GM23248 (cell line): ENCODE data around the gene AK8. TPM values are rescaled to one million over a fixed set of nuclear protein-coding genes. Genes with fewer than 3 reads are reported as not detected.

ENCODE experiments used
- DNase-seq: peaks from one replicate; pipeline ENCODE4 v3.0.0-alpha.2; 2015
- H2AFZ ChIP-seq: fragments of 200-600 bp; sonication (generic); 2 replicates; pipeline ENCODE4 v1.6.1; 2016; ENCODE audit warnings: antibody characterized with exemption
- H3F3A ChIP-seq: fragments of 200-600 bp; sonication (generic); 2 replicates; pipeline ENCODE4 v1.6.1; 2016; ENCODE audit warnings: mild to moderate bottlenecking, antibody characterized with exemption, mixed run types; ENCODE audit not compliant: insufficient read depth
- H3K27ac ChIP-seq: fragments of 200-600 bp; sonication (generic); 2 replicates; pipeline ENCODE4 v1.5.1; 2016; ENCODE audit warnings: mild to moderate bottlenecking
- H3K27me3 ChIP-seq: fragments of 200-600 bp; sonication (generic); replicated peaks from 2 replicates; pipeline ENCODE4 v1.6.1; 2016; ENCODE audit warnings: mild to moderate bottlenecking; ENCODE audit not compliant: insufficient read depth
- H3K36me3 ChIP-seq: fragments of 200-600 bp; sonication (generic); 2 replicates; pipeline ENCODE4 v1.6.1; 2016; ENCODE audit warnings: low read depth, mild to moderate bottlenecking
- H3K4me1 ChIP-seq: fragments of 200-600 bp; sonication (generic); 2 replicates; pipeline ENCODE4 v1.6.1; 2016; ENCODE audit warnings: mild to moderate bottlenecking; ENCODE audit not compliant: insufficient read depth
- H3K4me2 ChIP-seq: fragments of 200-600 bp; sonication (generic); one replicate; pipeline ENCODE4 v1.6.1; 2016; ENCODE audit warnings: mild to moderate bottlenecking; ENCODE audit not compliant: unreplicated experiment
- H3K4me3 ChIP-seq: fragments of 200-600 bp; sonication (generic); 2 replicates; pipeline ENCODE4 v1.5.1; 2016; ENCODE audit warnings: mild to moderate bottlenecking
- H3K79me2 ChIP-seq: fragments of 200-600 bp; sonication (generic); 2 replicates; pipeline ENCODE4 v1.6.1; 2016; ENCODE audit warnings: mild to moderate bottlenecking; ENCODE audit not compliant: insufficient read depth
- H3K9ac ChIP-seq: fragments of 200-600 bp; sonication (generic); 2 replicates; pipeline ENCODE4 v1.6.1; 2016; ENCODE audit warnings: mild to moderate bottlenecking
- H3K9me2 ChIP-seq: fragments of 200-600 bp; sonication (generic); 2 replicates; pipeline ENCODE4 v1.6.1; 2016; ENCODE audit warnings: mixed run types, mild to moderate bottlenecking, moderate library complexity; ENCODE audit not compliant: insufficient read depth
- H3K9me3 ChIP-seq: fragments of 200-600 bp; sonication (generic); one replicate; pipeline ENCODE4 v1.6.1; 2017; ENCODE audit warnings: low read depth
- H4K20me1 ChIP-seq: fragments of 200-600 bp; sonication (generic); 2 replicates; pipeline ENCODE4 v1.6.0; 2016; ENCODE audit not compliant: insufficient read depth
- EZH2 ChIP-seq: fragments of 200-600 bp; sonication (generic); IDR thresholded peaks from 2 replicates; pipeline ENCODE4 v1.6.1; 2018; ENCODE audit warnings: antibody characterized with exemption, mild to moderate bottlenecking; ENCODE audit not compliant: insufficient read depth, poor library complexity, severe bottlenecking
- EZH2phosphoT487 ChIP-seq: fragments of 200-600 bp; sonication (generic); IDR thresholded peaks from 2 replicates; pipeline ENCODE4 v1.6.1; 2018; ENCODE audit warnings: antibody characterized with exemption, moderate library complexity, mild to moderate bottlenecking, low read depth; ENCODE audit not compliant: insufficient read depth
- WGBS, 2 experiments: methylation state at CpG; one replicate each; pipeline ENCODE4 v1.1.6; 2015 to 2017; ENCODE audit warnings: low lambda C conversion rate in 2 of 2, low coverage in 1 of 2; ENCODE audit errors: missing lambda C conversion rate in 2 of 2; 5-methylcytosine and 5-hydroxymethylcytosine counted together
- in situ Hi-C: fragments of 300-500 bp; cut with MboI; formaldehyde crosslinking; loops from 2 replicates; pipeline ENCODE4 v1.15.0; 2020
- polyA plus RNA-seq: library from polyadenylated mRNA; unstranded; fragments of >200 nt; fragmentation: Nextera tagmentation; extraction: Ambion mirVana; gene quantifications from 2 replicates; pipeline ENCODE4 v1.2.1, GENCODE V29; 2016
- total RNA-seq: library from RNA; depleted of rRNA; stranded (reverse); fragments of >200 nt; shearing (Covaris generic); gene quantifications from 2 replicates; pipeline ENCODE4 v1.2.3, GENCODE V29; 2014

AK8 gene
- total and polyA plus RNA-seq, 2 experiments from 2014 or later: 0.32 to 0.89 TPM

DNA sequence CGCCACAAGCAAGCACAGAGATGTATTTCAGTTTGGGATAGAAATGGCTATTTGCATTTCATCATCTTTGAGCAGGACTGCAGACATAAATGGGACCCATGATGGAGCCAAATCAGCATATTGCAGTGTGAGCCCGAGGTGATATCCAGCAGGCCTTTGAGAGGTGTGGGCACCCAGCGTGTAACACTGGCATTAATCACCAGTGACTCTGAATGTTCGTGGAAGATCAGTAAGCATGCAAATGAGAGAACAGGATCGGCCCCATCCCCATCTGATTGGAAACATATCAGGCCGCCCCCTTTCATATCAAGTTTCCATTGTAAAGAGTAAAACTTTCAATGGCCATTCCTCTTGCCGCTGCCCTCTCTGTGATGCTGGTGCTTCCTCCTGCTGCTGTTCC, 123.8 kb downstream of the AK8 start:
- no peaks in the 10 kb centered on the region for H4K20me1 ChIP-seq
- TF ChIP-seq EZH2: no peak
- no peak overlapping the region for H3K27ac ChIP-seq
- H3K9ac ChIP-seq: no peak overlapping the region
- H3K9me3 ChIP-seq: no peaks in the 10 kb centered on the region
- peaks cover 28% of the 10 kb centered on the region for H3K27me3 ChIP-seq
- no peaks in the 10 kb centered on the region for H3K9me2 ChIP-seq
- no peaks in the 10 kb centered on the region for H3K36me3 ChIP-seq
- DNase-seq: no peak
- no peak overlapping the region for H3K4me2 ChIP-seq
- in situ Hi-C loops: no loop called here
- WGBS, 2 experiments: 63 to 79% methylated on average over 7 of the region's 7 CpGs
- no peaks in the 10 kb centered on the region for H3K4me1 ChIP-seq
- H3F3A ChIP-seq: no peaks in the 10 kb centered on the region
- H3K79me2 ChIP-seq: no peaks in the 10 kb centered on the region
- no peak overlapping the region for H3K4me3 ChIP-seq
- no peak overlapping the region for H2AFZ ChIP-seq

DNA sequence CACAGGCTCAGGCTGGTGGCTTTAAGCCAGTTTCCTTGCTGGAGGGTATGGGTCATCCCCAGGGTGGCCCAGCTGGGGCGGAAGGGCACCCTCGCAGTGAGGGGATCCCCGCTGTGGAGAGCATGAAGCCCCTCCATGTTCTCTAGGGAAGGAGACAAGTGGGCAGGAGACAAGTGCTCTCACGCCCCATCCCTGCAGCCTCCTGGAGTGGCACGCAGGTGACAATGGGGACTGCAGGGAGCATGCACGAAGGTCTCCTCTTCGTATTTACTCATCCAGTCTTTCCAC, 124.5 kb downstream of the AK8 start:
- H3K4me2 ChIP-seq: no peak overlapping the region
- H3K36me3 ChIP-seq: no peaks in the 10 kb centered on the region
- no peaks in the 10 kb centered on the region for H4K20me1 ChIP-seq
- no peak for DNase-seq
- no peak overlapping the region for H3K27ac ChIP-seq
- no peaks in the 10 kb centered on the region for H3K4me1 ChIP-seq
- H2AFZ ChIP-seq: no peak overlapping the region
- no peaks in the 10 kb centered on the region for H3K9me2 ChIP-seq
- TF ChIP-seq EZH2: no peak
- no peak for TF ChIP-seq EZH2phosphoT487
- H3K9ac ChIP-seq: no peak overlapping the region
- peaks cover 24% of the 10 kb centered on the region for H3K27me3 ChIP-seq
- no peak overlapping the region for H3K4me3 ChIP-seq
- H3F3A ChIP-seq: no peaks in the 10 kb centered on the region
- no peaks in the 10 kb centered on the region for H3K79me2 ChIP-seq
- in situ Hi-C loops: no loop called here
- no peaks in the 10 kb centered on the region for H3K9me3 ChIP-seq
- 73 to 77% methylated on average over 7 of the region's 7 CpGs for WGBS, 2 experiments

GRCh38 chr9:132752877-132753592, 125.0 kb downstream of the AK8 start:
- Histone ChIP-seq H3F3A (no peaks in the 10 kb centered on the region), H3K4me3 (no peak overlapping the region), H3K36me3 (no peaks in the 10 kb centered on the region), H3K27me3 (peaks cover 24% of the 10 kb centered on the region), H3K9me2 (no peaks in the 10 kb centered on the region), H3K9me3 (no peaks in the 10 kb centered on the region), H3K4me2 (no peak overlapping the region), H2AFZ (no peak overlapping the region), H3K79me2 (no peaks in the 10 kb centered on the region), H3K27ac (no peak overlapping the region), H4K20me1 (no peaks in the 10 kb centered on the region), H3K4me1 (no peaks in the 10 kb centered on the region), H3K9ac (no peak overlapping the region)
- in situ Hi-C loops: no loop called here
- TF ChIP-seq EZH2phosphoT487 (no peak), EZH2 (no peak)
- 61 to 68% methylated on average over 10 of the region's 10 CpGs for WGBS, 2 experiments
- DNase-seq: no peak

- H3K9me2 ChIP-seq: no peaks in the 10 kb centered on the region
- DNase-seq: no peak
- in situ Hi-C loops: no loop called here
- no peak overlapping the region for H3K4me3 ChIP-seq
- H3K36me3 ChIP-seq: no peaks in the 10 kb centered on the region
- TF ChIP-seq EZH2phosphoT487 (no peak), EZH2 (no peak)
- H3K4me2 ChIP-seq: no peak overlapping the region
- 74 to 79% methylated on average over 9 of the region's 9 CpGs for WGBS, 2 experiments
- no peak overlapping the region for H3K9ac ChIP-seq
- no peak overlapping the region for H3K27ac ChIP-seq
- no peaks in the 10 kb centered on the region for H3K79me2 ChIP-seq
- no peaks in the 10 kb centered on the region for H4K20me1 ChIP-seq
- H3K27me3 ChIP-seq: peaks cover 9% of the 10 kb centered on the region
- H3F3A ChIP-seq: no peaks in the 10 kb centered on the region
- no peak overlapping the region for H2AFZ ChIP-seq
- no peaks in the 10 kb centered on the region for H3K4me1 ChIP-seq
- no peaks in the 10 kb centered on the region for H3K9me3 ChIP-seq
Measured at GRCh38 chr9:132750668-132751067, 127.4 kb downstream of the AK8 start.

DNA sequence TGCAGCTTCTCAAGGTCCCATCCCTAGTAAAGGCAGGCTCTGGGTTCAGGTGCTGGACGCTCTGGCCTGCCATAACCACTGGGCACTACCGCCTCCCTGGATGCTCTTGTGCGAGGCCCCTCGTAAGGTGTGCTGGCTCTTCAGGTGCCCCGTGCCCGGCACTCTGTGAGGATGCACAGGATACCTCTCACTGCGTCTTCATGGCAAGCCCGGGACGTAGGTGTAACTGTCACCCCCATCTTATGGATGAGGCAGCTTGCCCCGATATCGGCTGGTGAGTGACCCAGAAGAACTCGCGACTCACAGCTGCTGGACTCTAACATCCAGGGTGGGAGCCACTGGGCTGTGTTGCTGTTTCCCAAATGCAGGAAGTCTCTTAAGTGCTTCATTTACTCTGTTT, 128.8 kb downstream of the AK8 start:
- Histone ChIP-seq H3K4me2 (no peak overlapping the region), H3K9me2 (no peaks in the 10 kb centered on the region), H4K20me1 (no peaks in the 10 kb centered on the region), H3K36me3 (no peaks in the 10 kb centered on the region), H3K9me3 (no peaks in the 10 kb centered on the region), H3F3A (no peaks in the 10 kb centered on the region), H3K27me3 (peaks cover 21% of the 10 kb centered on the region), H3K9ac (no peak overlapping the region), H3K27ac (no peak overlapping the region), H3K4me1 (no peaks in the 10 kb centered on the region), H3K4me3 (no peak overlapping the region), H2AFZ (no peak overlapping the region), H3K79me2 (no peaks in the 10 kb centered on the region)
- in situ Hi-C loops: no loop called here
- TF ChIP-seq EZH2phosphoT487: no peak
- TF ChIP-seq EZH2: no peak
- no peak for DNase-seq
- 76 to 78% methylated on average over 13 of the region's 13 CpGs for WGBS, 2 experiments
